Vein endothelial cell (primary cell): ENCODE results near the gene TMEM223. TPM values are rescaled to one million over a fixed set of nuclear protein-coding genes. Genes with fewer than 3 reads are reported as not detected.
A peak's percentile ranks its signal among the peaks of the same experiment; 100 is the strongest.

Experiments used
- small RNA-seq: library from RNA; depleted of rRNA; stranded (forward); fragments of <200 nt; gene quantifications from one replicate; pipeline ENCODE3, GENCODE V24; 2012
- total RNA-seq: library from RNA; depleted of rRNA; stranded (reverse); fragments of >200 nt; gene quantifications from 2 replicates; pipeline ENCODE4 v1.2.3, GENCODE V29; 2012

Gene TMEM223
- 12.6 and 14.0 TPM in 2 replicates for total RNA-seq

GRCh38 chr11:62791501-62792201 is at the start of gene TMEM223:
TSS of gene TMEM223 (minus strand) at chr11:62792006. CDS start at chr11:62791994, 12 bp downstream.

GRCh38 chr11:62839050-62839945 is 47.5 kb upstream of the TMEM223 start, which contains the start of gene WDR74:
TSS of gene WDR74 (minus strand) at chr11:62839590. CDS start at chr11:62839570, 20 bp downstream.

GRCh38 chr11:62832336-62833234 is 40.8 kb upstream of the TMEM223 start, which contains the start of gene TEX54:
TSS of gene TEX54 (minus strand) at chr11:62832841.

GRCh38 chr11:62831520-62832335 is 39.9 kb upstream of the TMEM223 start, which contains the start of gene STX5:
TSS of gene STX5 (minus strand) at chr11:62832051. CDS start at chr11:62831243, 808 bp downstream.

GRCh38 chr11:62805076-62805892 is 13.5 kb upstream of the TMEM223 start, which contains the start of gene NXF1:
TSS of gene NXF1 (minus strand) at chr11:62805440. CDS start at chr11:62805356, 84 bp downstream.

GRCh38 chr11:62787005-62787759 is 4.6 kb downstream of the TMEM223 start, which contains the start of gene TMEM179B:
TSS of gene TMEM179B (plus strand) at chr11:62787402. CDS start at chr11:62787432, 30 bp downstream.

GRCh38 chr11:62771144-62772021 is 20.4 kb downstream of the TMEM223 start, which contains the start of gene TAF6L:
TSS of gene TAF6L (plus strand) at chr11:62771396. CDS start at chr11:62775784, 4,388 bp downstream.

GRCh38 chr11:62753736-62754603 is 37.8 kb downstream of the TMEM223 start, which contains the start of gene ZBTB3:
TSS of gene ZBTB3 (minus strand) at chr11:62754160. CDS start at chr11:62753664, 496 bp downstream.

Small RNAs within 50 kb of the gene (small RNA-seq; reads per million reads assigned to genes)
- gene MIR6514 (1.0 reads per million, percentile 60 among the genes with 10 or more reads in this experiment), gene RNU6-118P (not detected)

Other genes with a start within 250 kb of the TMEM223 start
- gene AHNAK, start 245.2 kb downstream of the TMEM223 start, total RNA-seq: 544 and 655 TPM in 2 replicates
- gene EEF1G, start 218.1 kb downstream of the TMEM223 start, total RNA-seq: 1,284 and 1,362 TPM in 2 replicates
- 11.8 and 12.7 TPM in 2 replicates for gene TUT1, start 200.5 kb downstream of the TMEM223 start, total RNA-seq
- gene MTA2, start 190.1 kb downstream of the TMEM223 start, total RNA-seq: 250 and 281 TPM in 2 replicates
- 35.7 and 60.8 TPM in 2 replicates for gene EML3, start 179.2 kb downstream of the TMEM223 start, total RNA-seq
- gene ROM1, start 178.7 kb downstream of the TMEM223 start, total RNA-seq: 5.2 and 5.3 TPM in 2 replicates
- 19.9 and 23.5 TPM in 2 replicates for gene B3GAT3, start 170.0 kb downstream of the TMEM223 start, total RNA-seq
- 223 and 259 TPM in 2 replicates for gene GANAB, start 145.4 kb downstream of the TMEM223 start, total RNA-seq
- 35.1 and 41.2 TPM in 2 replicates for gene INTS5, start 138.7 kb downstream of the TMEM223 start, total RNA-seq
- 35.9 and 43.4 TPM in 2 replicates for gene C11orf98, start 126.8 kb downstream of the TMEM223 start, total RNA-seq
- 9.5 and 9.7 TPM in 2 replicates for gene CSKMT, start 126.7 kb downstream of the TMEM223 start, total RNA-seq
- gene UQCC3, start 120.3 kb downstream of the TMEM223 start, total RNA-seq: 5.9 and 6.1 TPM in 2 replicates
- gene LBHD1, start 119.7 kb downstream of the TMEM223 start, total RNA-seq: 4.2 TPM in 2 replicates
- 88.7 and 147 TPM in 2 replicates for gene UBXN1, start 112.9 kb downstream of the TMEM223 start, total RNA-seq
- 0.19 and 0.33 TPM in 2 replicates for gene LRRN4CL, start 102.5 kb downstream of the TMEM223 start, total RNA-seq
- gene BSCL2, start 84.6 kb downstream of the TMEM223 start, total RNA-seq: 28.7 and 30.2 TPM in 2 replicates
- not detected in 2 replicates for gene GNG3, start 84.3 kb downstream of the TMEM223 start, total RNA-seq
- 10.5 and 15.0 TPM in 2 replicates for gene HNRNPUL2, start 64.5 kb downstream of the TMEM223 start, total RNA-seq
- 31.0 and 45.9 TPM in 2 replicates for gene TTC9C, start 63.5 kb downstream of the TMEM223 start, total RNA-seq
- 15.4 and 16.0 TPM in 2 replicates for gene ZBTB3, start 37.8 kb downstream of the TMEM223 start, total RNA-seq
- gene POLR2G, start 30.4 kb downstream of the TMEM223 start, total RNA-seq: 43.1 and 50.6 TPM in 2 replicates
- 19.9 and 20.9 TPM in 2 replicates for gene TAF6L, start 20.6 kb downstream of the TMEM223 start, total RNA-seq
- gene TMEM179B, start 4.6 kb downstream of the TMEM223 start, total RNA-seq: 29.1 and 36.3 TPM in 2 replicates
- 37.2 and 41.6 TPM in 2 replicates for gene NXF1, start 13.4 kb upstream of the TMEM223 start, total RNA-seq
- gene STX5, start 40.0 kb upstream of the TMEM223 start, total RNA-seq: 33.0 and 43.1 TPM in 2 replicates
- gene TEX54, start 40.8 kb upstream of the TMEM223 start, total RNA-seq: 0.98 TPM in 1 of 2 replicates, not detected in the other
- 44.4 and 47.0 TPM in 2 replicates for gene WDR74, start 47.6 kb upstream of the TMEM223 start, total RNA-seq
- gene SLC3A2, start 88.9 kb upstream of the TMEM223 start, total RNA-seq: 109 and 145 TPM in 2 replicates
- gene CHRM1, start 129.4 kb upstream of the TMEM223 start, total RNA-seq: not detected in 2 replicates
- gene SLC22A6, start 193.0 kb upstream of the TMEM223 start, total RNA-seq: not detected in 2 replicates
- gene SLC22A8, start 223.8 kb upstream of the TMEM223 start, total RNA-seq: not detected in 2 replicates